GM19397 (cell line): ENCODE results near the gene SCP2D1.

ENCODE experiments used
- ATAC-seq: cut with Tn5 transposase; IDR thresholded peaks from one replicate; pipeline ENCODE4 v1.9.1; 2021; ENCODE audit warnings: mild to moderate bottlenecking, moderate library complexity; ENCODE audit not compliant: unreplicated experiment

The SCP2D1 gene

GRCh38 chr20:18811904-18812303, 1.7 kb upstream of the SCP2D1 start:
- ATAC-seq = no peak

DNA sequence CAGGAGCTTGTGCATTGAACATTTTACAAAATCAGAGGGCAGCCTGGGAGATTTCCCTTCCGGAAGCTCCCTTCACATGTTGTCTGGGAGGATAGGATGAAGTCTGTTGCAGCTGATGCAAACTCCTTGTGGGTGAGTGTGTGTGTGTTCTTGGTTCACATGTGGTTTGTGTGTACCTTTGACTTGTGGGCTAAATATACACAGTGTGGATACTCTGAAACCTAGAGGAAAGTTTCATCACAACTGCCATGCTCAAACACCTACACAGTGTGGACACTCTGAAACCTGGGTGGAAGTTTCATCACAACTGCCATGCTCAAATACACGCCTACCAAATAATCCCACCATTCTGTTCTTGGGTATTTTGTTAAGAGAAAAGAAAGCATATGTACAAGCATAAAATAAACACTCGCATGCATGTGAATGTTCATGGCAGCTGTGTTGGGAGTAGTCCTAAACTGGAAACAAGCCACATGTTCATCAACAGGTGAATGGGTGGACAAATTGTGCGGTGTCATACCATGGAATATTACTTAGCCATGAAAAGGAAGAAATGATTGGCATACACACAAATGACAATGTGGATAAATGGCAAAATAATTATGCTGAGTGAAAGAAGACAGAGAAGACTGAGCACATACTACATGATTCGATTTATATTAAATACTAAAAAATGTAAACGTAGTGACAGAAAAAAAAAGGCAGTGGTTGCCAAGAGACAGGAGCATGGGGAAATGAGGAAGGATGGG, 1.8 kb downstream of the SCP2D1 start:
- no peak for ATAC-seq

DNA sequence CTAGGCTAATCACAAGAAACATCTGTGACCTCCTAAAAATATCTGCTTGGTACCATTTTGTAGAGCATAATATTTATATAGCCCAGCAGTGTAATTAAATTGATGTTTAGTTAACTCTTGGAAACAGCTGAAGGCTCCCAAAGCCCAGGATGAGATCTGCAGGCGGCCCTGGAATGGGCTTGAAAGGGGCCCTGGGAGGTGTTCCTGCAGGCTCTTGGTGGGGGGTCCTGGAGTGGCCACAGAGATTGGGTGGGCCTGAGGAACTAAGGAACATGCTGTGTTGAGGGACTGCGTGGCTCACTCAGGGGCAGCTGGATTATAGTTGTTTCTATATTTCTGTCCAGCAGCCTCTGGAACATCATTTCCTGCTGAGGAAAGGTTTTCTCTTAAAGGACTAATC, 9.2 kb downstream of the SCP2D1 start:
- no peak for ATAC-seq

DNA sequence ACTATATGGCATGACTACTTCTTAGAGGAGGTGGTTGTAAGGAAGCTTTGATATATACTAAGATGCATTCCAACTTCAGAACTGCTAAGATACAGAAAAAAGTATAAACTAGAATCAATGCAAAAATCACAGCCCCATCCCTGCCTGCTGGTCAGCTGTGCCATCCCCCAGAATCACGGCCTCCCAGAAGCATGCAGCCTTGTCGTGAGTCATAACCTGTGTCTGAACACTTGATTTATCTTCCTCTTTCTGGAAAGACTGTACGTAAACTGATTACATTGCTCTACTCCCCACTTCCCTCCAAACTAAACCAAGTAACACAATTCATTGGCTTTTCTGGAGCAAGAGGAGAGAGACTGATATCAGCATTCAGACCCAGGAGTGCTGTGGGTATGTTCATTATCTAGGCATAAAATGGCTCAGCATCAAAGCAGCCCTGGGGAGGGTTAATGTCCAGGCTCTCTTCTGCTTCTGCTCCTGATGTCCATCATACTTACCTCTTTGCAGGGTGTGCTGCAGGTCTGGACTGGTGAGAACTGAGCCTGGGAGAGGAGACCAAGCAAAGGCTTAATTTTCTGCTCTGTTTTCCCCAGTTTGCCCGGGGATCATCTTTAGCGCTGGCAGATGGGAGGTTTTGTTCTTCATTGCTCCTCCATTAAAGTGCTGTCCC, 18.4 kb downstream of the SCP2D1 start:
- no peak for ATAC-seq

- ATAC-seq = no peak
Observed at GRCh38 chr20:18832546-18833200, 19.1 kb downstream of the SCP2D1 start.

GRCh38 chr20:18835466-18836256, 22.1 kb downstream of the SCP2D1 start:
- no peak for ATAC-seq

- ATAC-seq = no peak
Observed at GRCh38 chr20:18837718-18838117, 24.1 kb downstream of the SCP2D1 start.

DNA sequence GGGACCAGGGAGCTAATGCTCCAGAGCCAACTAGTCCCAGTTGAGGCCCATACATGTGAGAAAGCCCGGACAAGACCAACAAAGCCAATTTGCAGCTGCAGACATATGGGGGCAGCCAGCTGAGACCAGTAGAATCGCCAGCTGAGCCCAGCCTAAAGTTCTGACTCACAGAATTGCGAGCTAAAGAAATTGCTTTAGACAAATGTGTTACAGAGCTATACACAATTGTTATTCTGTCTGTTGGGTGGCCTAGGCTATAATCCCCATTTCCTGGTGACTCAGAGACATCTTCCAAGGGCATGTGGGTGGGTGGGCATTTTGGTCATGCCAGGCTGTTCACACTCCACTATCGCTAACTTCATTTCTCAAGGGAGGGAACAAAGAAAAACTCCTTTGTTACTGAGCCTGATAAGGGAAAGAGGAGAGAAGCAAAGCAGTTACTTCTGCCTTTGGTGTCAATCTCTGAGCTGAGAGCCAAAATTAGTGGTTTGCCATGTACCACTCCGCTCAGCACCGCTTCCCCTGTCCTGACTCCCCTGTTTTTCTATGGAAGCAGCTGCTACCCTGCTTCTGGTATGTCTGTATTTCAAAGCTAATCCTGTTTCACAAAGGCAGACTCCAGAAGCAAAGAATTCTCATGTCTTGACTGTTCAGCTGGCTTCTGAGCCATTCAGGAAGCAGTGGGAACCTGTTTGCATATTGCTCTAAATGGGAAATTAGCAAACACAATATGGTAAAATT, 26.1 kb downstream of the SCP2D1 start:
- no peak for ATAC-seq

DNA sequence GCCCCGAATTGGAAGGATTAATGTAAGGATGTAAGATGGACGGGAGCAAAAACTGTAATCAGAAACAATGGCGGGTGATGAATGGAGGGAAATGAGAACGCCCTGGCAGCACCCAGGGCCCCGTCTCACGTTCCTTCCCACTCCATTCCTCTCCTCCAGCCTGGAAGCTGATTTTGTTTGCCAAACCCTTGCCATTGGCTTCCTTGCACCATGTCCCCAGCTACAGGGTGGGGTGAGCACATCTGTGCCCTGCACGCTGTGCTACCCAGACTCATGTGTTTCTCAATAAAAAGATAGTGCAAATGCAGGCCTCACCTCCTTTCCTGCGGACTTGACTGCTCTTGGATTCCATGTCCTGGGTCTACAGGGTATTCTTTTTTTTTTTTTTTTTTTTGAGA, 26.7 kb downstream of the SCP2D1 start:
- ATAC-seq = no peak

DNA sequence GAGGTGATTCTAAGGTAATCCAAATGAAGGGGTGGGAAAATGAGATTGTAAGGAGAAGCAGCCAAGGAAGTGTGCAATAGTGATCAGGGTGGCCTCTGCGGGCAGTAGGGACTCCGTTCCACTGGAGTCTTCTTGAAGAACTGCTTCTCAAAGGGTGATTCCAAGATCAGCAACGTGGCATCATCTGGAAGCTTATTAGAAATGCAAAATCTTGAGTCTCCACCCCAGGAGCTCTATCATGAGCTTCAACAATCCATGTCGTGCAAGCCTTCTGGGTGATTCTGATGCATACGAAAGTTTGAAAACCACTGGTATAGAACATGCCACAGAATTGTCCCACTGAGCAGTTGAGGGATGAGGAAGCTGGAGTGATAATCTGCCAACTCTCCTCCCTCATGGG, 31.4 kb downstream of the SCP2D1 start:
- no peak for ATAC-seq

GRCh38 chr20:18847226-18847755, 33.7 kb downstream of the SCP2D1 start:
- ATAC-seq = no peak

DNA sequence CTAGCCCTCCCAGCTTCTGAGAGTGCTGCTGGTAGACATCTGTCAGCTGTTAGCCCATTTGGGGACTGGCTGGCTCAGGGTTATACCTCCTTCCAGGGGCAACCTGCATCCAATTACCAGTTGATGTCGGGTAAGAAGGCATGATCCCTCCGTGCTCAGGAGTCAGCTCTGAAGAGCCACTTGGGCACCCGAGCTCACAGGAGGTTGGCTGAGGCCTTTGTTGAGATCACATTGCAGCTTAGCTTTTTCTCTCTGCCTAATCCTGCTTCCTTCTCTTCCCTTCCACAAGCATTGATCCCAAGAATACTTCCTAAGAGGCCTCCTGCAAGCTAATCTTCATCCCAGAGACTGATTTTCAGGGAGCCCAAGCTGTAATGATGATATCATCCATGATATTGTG, 35.5 kb downstream of the SCP2D1 start:
- no peak for ATAC-seq

GRCh38 chr20:18851629-18852028, 38.0 kb downstream of the SCP2D1 start:
- ATAC-seq = no peak

GRCh38 chr20:18852318-18852717, 38.7 kb downstream of the SCP2D1 start:
- ATAC-seq = no peak

GRCh38 chr20:18853216-18853615, 39.6 kb downstream of the SCP2D1 start:
- no peak for ATAC-seq

DNA sequence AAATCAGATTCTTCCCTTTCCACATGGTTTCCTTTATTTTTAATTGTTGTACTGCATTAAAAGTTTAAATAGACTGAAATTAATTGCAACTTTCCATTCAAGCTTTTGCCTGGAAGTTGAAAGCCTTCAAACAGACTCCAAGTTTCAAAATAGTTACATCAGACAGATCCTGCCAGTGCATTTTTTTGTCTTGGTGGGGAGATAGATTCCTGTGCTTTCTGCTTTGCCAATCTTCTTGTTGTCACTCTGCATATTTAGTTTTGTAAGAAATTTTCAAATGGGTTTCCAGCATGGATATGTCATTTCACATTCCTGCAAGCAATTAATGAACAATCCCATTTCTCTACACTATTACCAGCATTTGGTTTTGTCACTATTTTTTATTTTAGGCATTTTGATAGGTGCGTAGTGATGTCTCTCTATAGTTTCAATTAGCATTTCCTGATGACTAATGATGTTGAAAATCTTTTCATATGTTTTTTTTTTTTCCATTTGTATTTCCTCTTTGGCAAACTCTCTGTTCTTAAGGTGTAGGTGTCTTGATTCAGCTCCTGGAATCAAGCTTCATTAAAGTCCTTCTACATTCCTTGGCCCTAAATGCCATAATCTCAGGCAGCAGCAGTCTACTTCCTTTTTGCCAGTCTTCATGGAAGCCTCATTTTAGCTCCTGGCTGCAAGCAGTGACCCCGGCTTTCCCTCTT, 40.5 kb downstream of the SCP2D1 start:
- no peak for ATAC-seq

DNA sequence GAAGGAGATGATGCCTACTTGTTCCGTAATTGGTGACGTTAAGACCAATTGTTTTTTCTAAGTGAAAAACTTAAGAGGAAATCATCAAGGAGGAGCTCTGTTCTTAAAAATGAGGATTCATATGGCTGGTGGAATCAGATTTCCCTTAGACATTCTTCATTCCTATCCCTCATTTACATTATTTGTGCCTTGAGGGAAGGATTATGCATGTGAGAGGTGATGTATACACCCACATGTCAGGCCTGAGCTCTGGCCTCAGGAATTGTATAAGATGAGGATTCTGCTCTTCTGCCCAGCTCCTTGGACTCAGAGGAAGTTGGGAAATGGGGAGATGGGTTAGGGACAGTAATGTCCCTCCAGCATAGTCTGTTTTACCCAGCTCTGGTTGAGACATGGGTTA, 42.3 kb downstream of the SCP2D1 start:
- no peak for ATAC-seq

DNA sequence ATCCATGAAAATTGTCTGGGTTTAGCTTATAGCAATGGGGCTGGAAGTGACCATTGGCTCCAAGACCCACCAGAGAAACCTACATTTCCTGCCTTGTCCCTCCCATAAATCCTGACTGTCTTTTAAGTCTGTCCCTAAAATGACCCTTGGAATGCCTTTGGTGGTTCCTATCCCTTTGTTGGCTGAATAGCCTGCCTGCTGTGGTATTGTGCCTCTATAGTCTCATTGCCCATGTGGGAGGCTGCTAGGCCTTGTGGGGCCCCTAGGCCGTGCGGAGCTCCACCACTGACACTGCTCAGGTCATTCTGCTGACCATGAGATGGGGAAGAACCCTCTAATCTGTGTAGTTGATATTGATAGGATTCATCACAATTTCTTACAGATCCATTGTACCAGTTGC, 43.3 kb downstream of the SCP2D1 start:
- no peak for ATAC-seq

DNA sequence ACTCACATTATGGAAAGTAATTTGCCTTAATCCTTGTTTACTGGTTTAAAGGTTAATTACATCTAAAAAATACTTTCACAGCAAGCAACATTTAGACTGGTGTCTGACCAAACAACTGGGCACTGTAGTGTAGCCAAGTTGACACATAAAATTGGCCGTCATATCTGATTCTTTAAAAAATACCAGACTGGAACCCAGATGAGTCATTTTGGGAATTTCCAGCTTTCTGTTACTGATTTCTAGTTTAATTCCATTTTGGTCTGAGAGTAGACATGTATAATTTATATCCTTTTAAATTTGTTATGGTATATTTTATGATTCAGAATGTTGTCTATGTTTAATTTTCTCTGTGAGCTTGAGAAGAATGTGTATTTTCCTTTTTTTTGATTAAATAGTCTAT, 44.1 kb downstream of the SCP2D1 start:
- no peak for ATAC-seq

GRCh38 chr20:18858816-18859215, 45.2 kb downstream of the SCP2D1 start:
- no peak for ATAC-seq
